HG03575 (cell line): ENCODE results near the gene DOK5.
"Not testable (repeated sequence)": the region's sequence is repeated elsewhere in the genome, so short reads cannot be mapped to it uniquely, and the experiment has no call there.

ENCODE experiments used
- ATAC-seq: cut with Tn5 transposase; IDR thresholded peaks from one replicate; pipeline ENCODE4 v1.9.1; 2021; ENCODE audit not compliant: unreplicated experiment, insufficient number of reproducible peaks, low FRiP score; ENCODE audit errors: extremely low read depth

Gene DOK5

GRCh38 chr20:54475334-54476168, at the start of gene DOK5:
TSS of gene DOK5 (plus strand) at chr20:54475593. CDS start at chr20:54475947, 354 bp downstream.
- ATAC-seq, result no peak

- ATAC-seq, result no peak
Observed at GRCh38 chr20:54429364-54429763, 46.0 kb upstream of the DOK5 start.

GRCh38 chr20:54431156-54431944, 44.0 kb upstream of the DOK5 start:
- no peak for ATAC-seq

- no peak for ATAC-seq
Observed at GRCh38 chr20:54432966-54433365, 42.4 kb upstream of the DOK5 start.

GRCh38 chr20:54433636-54434035, 41.8 kb upstream of the DOK5 start:
- no peak for ATAC-seq

GRCh38 chr20:54434196-54434595, 41.2 kb upstream of the DOK5 start:
- no peak for ATAC-seq

- no peak for ATAC-seq
Observed at GRCh38 chr20:54435015-54435414, 40.4 kb upstream of the DOK5 start.

GRCh38 chr20:54436410-54436809, 39.0 kb upstream of the DOK5 start:
- not testable (repeated sequence) for ATAC-seq

- ATAC-seq, result no peak
Observed at GRCh38 chr20:54438166-54438565, 37.2 kb upstream of the DOK5 start.

GRCh38 chr20:54450207-54450606, 25.2 kb upstream of the DOK5 start:
- no peak for ATAC-seq

GRCh38 chr20:54451171-54451570, 24.2 kb upstream of the DOK5 start:
- no peak for ATAC-seq

- no peak for ATAC-seq
Observed at GRCh38 chr20:54452277-54452676, 23.1 kb upstream of the DOK5 start.

GRCh38 chr20:54454982-54455381, 20.4 kb upstream of the DOK5 start:
- no peak for ATAC-seq

GRCh38 chr20:54456423-54456822, 19.0 kb upstream of the DOK5 start:
- ATAC-seq, result no peak

- ATAC-seq, result no peak
Observed at GRCh38 chr20:54456961-54457360, 18.4 kb upstream of the DOK5 start.

GRCh38 chr20:54458219-54458618, 17.2 kb upstream of the DOK5 start:
- no peak for ATAC-seq

- no peak for ATAC-seq
Observed at GRCh38 chr20:54459279-54459678, 16.1 kb upstream of the DOK5 start.

- no peak for ATAC-seq
Observed at GRCh38 chr20:54464003-54464402, 11.4 kb upstream of the DOK5 start.

- ATAC-seq, result no peak
Observed at GRCh38 chr20:54466127-54466526, 9.3 kb upstream of the DOK5 start.

GRCh38 chr20:54467622-54468021, 7.8 kb upstream of the DOK5 start:
- no peak for ATAC-seq
